ENCODE data around the gene NEK7. TPM values are rescaled to one million over a fixed set of nuclear protein-coding genes. Genes with fewer than 3 reads are reported as not detected.

NEK7 gene
- total RNA-seq, 1 donor from 2014 or later = 98.1 TPM

DNA sequence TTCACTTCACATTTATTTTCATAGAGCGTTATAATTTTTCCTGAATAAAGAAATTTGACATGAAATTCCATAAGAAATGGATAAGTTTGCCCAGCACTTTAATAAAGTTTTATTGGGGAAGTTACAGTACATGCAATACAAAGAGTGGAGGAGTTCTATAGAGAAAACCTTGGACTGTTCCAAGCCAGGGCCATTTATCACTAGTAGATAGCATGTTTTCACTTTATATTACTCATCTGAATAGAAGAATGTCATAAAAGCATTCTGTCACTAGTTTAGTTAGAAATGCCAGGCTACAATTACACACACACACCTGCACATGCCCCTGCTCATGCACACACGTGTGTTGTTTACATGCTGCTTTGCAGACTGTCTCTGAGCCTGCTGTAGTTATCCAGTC is 123.3 kb downstream of the NEK7 start:
- TF ChIP-seq, protein P1, sequence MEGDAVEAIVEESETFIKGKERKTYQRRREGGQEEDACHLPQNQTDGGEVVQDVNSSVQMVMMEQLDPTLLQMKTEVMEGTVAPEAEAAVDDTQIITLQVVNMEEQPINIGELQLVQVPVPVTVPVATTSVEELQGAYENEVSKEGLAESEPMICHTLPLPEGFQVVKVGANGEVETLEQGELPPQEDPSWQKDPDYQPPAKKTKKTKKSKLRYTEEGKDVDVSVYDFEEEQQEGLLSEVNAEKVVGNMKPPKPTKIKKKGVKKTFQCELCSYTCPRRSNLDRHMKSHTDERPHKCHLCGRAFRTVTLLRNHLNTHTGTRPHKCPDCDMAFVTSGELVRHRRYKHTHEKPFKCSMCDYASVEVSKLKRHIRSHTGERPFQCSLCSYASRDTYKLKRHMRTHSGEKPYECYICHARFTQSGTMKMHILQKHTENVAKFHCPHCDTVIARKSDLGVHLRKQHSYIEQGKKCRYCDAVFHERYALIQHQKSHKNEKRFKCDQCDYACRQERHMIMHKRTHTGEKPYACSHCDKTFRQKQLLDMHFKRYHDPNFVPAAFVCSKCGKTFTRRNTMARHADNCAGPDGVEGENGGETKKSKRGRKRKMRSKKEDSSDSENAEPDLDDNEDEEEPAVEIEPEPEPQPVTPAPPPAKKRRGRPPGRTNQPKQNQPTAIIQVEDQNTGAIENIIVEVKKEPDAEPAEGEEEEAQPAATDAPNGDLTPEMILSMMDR (IDR thresholded peaks at IDR 0.05) = no peak
- DNase-seq = no peak
- no peak overlapping the region for H3K27ac ChIP-seq
- H3K4me3 ChIP-seq = no peak overlapping the region
- H3K9me3 ChIP-seq = no peaks in the 10 kb centered on the region
- H3K36me3 ChIP-seq = no peaks in the 10 kb centered on the region
- H3K4me1 ChIP-seq = peaks cover 5% of the 10 kb centered on the region
- intact Hi-C loops (cut with DNase I) = no loop called here
- ATAC-seq = no peak
- no peaks in the 10 kb centered on the region for H3K27me3 ChIP-seq (ENCODE audit: low read depth)

DNA sequence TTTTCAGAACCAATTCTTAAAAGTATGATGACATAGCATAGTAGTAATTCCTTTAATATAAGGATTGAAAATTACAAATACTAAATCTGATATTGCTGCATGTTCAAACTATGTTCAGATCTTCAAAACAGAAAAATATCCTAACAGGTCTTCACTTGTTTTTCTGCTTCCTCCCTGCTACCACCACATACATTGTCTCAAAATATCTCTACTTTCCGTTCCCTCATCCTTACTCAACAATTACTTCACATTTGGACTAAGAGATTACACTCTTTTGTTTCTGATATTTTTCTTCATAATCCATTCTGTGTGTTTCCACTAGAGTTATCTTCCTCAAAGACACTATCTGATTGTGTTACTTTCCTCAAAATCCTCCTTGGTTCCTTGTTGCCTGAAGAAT is 125.1 kb downstream of the NEK7 start:
- no peak for DNase-seq
- Histone ChIP-seq H3K9me3 (no peaks in the 10 kb centered on the region), H3K4me1 (peaks cover 5% of the 10 kb centered on the region), H3K27ac (no peak overlapping the region), H3K4me3 (no peak overlapping the region), H3K36me3 (no peaks in the 10 kb centered on the region), H3K27me3 (ENCODE audit: low read depth) (no peaks in the 10 kb centered on the region)
- intact Hi-C loops (cut with DNase I) = no loop called here
- TF ChIP-seq, protein P1 (IDR thresholded peaks at IDR 0.05) = no peak
- ATAC-seq = no peak

DNA sequence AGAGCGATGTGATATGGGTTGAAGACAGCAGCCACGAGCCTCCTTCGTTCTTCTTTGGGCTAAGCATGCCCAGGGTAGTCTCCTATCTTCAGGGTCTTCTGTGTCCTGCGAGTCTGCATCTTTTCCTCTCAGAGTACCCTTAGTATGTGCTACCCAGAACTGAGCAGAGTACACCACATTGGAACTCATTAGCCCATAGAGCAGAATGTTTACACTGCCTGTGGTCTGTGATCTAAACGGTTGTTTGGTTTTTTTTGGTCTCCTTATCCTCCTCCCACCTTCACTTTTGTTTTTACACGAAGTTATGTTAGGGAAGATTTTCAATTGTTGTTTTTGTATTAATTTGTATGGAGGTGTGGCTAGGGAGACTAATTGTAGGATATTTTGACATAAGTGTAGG is 126.4 kb downstream of the NEK7 start:
- intact Hi-C loops (cut with DNase I) = no loop called here
- Histone ChIP-seq H3K9me3 (no peaks in the 10 kb centered on the region), H3K27me3 (ENCODE audit: low read depth) (no peaks in the 10 kb centered on the region), H3K36me3 (no peaks in the 10 kb centered on the region), H3K4me1 (peaks cover 5% of the 10 kb centered on the region), H3K4me3 (no peak overlapping the region), H3K27ac (no peak overlapping the region)
- no peak for DNase-seq
- TF ChIP-seq, protein P1 (IDR thresholded peaks at IDR 0.05) = no peak
- ATAC-seq = no peak

DNA sequence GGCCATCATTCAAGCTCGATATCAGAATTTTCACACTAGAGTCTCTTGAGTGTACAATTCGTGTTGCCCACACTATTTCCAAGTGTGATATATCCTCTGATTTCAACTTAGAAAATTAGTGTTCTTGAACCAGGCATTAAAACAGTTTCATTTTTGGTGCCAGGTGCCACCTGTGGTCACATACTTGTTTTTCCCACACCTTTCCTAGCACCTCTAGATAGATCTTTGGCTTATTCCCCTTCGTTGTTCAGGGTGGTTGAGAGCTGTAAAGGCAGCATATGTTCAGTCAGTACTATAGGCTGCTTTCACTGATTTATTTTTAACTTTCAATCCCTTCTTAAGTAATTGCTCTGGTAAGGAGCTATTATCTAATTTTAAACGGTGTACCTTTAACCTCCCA is 131.1 kb downstream of the NEK7 start:
- no peak overlapping the region for H3K4me3 ChIP-seq
- ATAC-seq (no peak), DNase-seq (no peak)
- intact Hi-C loops (cut with DNase I) = no loop called here
- TF ChIP-seq, protein P1 (IDR thresholded peaks at IDR 0.05) = no peak
- H3K4me1 ChIP-seq = peaks cover 5% of the 10 kb centered on the region
- no peak overlapping the region for H3K27ac ChIP-seq
- no peaks in the 10 kb centered on the region for H3K9me3 ChIP-seq
- no peaks in the 10 kb centered on the region for H3K36me3 ChIP-seq
- H3K27me3 ChIP-seq (ENCODE audit: low read depth) = no peaks in the 10 kb centered on the region

DNA sequence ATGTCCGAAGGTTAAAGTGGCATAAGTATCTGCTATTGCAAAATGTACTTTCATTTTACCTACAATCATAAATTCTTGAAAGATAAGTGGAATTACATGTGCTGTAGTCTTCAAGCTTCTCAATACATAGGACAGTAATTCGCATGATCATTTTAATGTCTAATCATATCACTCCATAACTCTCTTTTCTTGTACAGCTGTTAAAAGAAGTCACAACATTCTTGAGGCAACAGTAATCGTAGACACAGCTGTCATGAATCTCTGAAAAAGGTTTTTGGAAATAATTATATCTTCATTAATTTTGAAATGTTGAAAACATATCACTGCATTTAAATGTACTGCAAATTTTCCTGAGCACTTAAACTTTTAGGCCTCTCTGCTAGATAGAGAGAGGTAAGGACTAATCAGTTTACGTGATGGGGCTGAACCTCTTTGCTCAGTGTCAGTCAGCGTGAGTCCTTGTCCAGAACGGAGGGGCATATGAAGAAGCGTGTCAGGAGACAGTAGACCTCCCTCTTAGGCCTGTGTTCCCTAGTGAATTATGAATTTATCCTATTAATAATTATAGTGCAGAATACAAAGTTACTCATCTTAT is 133.4 kb downstream of the NEK7 start:
- no peak for DNase-seq
- peaks cover 8% of the 10 kb centered on the region for H3K36me3 ChIP-seq
- H3K4me1 ChIP-seq = no peaks in the 10 kb centered on the region
- no peak for ATAC-seq
- no peak overlapping the region for H3K27ac ChIP-seq
- no peak overlapping the region for H3K4me3 ChIP-seq
- H3K9me3 ChIP-seq = no peaks in the 10 kb centered on the region
- intact Hi-C loops (cut with DNase I) = no loop called here
- TF ChIP-seq, protein P1 (IDR thresholded peaks at IDR 0.05) = no peak
- H3K27me3 ChIP-seq (ENCODE audit: low read depth) = no peaks in the 10 kb centered on the region

All from lower lobe of right lung (tissue), 2 donors.